Stimulated activated naive CD8-positive, alpha-beta T cell treated with anti-CD3 and anti-CD28 coated beads, Interleukin-15, Interleukin-2, amounts not matched to agents 100 ng/mL and 50 ng/mL, for 24 hours (primary cell): ENCODE results near the gene ARSD.

Experiments
- H3K27ac Mint-ChIP-seq: one replicate; pipeline ENCODE4 v1.8.0; 2021; ENCODE audit warnings: mild to moderate bottlenecking, mixed read lengths
- H3K27me3 Mint-ChIP-seq: one replicate; pipeline ENCODE4 v1.8.0; 2021; ENCODE audit warnings: mixed read lengths
- H3K36me3 Mint-ChIP-seq: one replicate; pipeline ENCODE4 v1.8.0; 2021; ENCODE audit warnings: low read depth, mixed read lengths
- H3K4me1 Mint-ChIP-seq: one replicate; pipeline ENCODE4 v1.8.0; 2021; ENCODE audit warnings: low read depth, mixed read lengths
- H3K4me3 Mint-ChIP-seq: one replicate; pipeline ENCODE4 v1.8.0; 2021; ENCODE audit warnings: mild to moderate bottlenecking, mixed read lengths
- H3K9me3 Mint-ChIP-seq: one replicate; pipeline ENCODE4 v1.8.0; 2021; ENCODE audit warnings: mixed read lengths

Gene ARSD

GRCh38 chrX:2889045-2889605 is 40.0 kb downstream of the ARSD start:
- Mint-ChIP-seq H3K4me3 (peak overlapping the region; percentile 76), H3K27ac (no peak overlapping the region), H3K27me3 (peaks cover 5% of the 10 kb centered on the region), H3K36me3 (no peaks in the 10 kb centered on the region), H3K4me1 (peaks cover 7% of the 10 kb centered on the region), H3K9me3 (no peaks in the 10 kb centered on the region)

- H3K27me3 Mint-ChIP-seq = peaks cover 5% of the 10 kb centered on the region
- no peaks in the 10 kb centered on the region for H3K9me3 Mint-ChIP-seq
- peaks cover 7% of the 10 kb centered on the region for H3K4me1 Mint-ChIP-seq
- H3K4me3 Mint-ChIP-seq = no peak overlapping the region
- H3K36me3 Mint-ChIP-seq = no peaks in the 10 kb centered on the region
- no peak overlapping the region for H3K27ac Mint-ChIP-seq
These were observed 40.8 kb downstream of the ARSD start for GRCh38 chrX:2888309-2888708.

- H3K36me3 Mint-ChIP-seq = no peaks in the 10 kb centered on the region
- no peak overlapping the region for H3K4me3 Mint-ChIP-seq
- no peaks in the 10 kb centered on the region for H3K9me3 Mint-ChIP-seq
- H3K4me1 Mint-ChIP-seq = peaks cover under 1% of the 10 kb centered on the region
- H3K27me3 Mint-ChIP-seq = peaks cover 10% of the 10 kb centered on the region
- no peak overlapping the region for H3K27ac Mint-ChIP-seq
These were observed 45.4 kb downstream of the ARSD start for GRCh38 chrX:2883770-2884169.

- H3K36me3 Mint-ChIP-seq = no peaks in the 10 kb centered on the region
- H3K27ac Mint-ChIP-seq = no peak overlapping the region
- peaks cover 5% of the 10 kb centered on the region for H3K27me3 Mint-ChIP-seq
- no peaks in the 10 kb centered on the region for H3K9me3 Mint-ChIP-seq
- no peaks in the 10 kb centered on the region for H3K4me1 Mint-ChIP-seq
- no peak overlapping the region for H3K4me3 Mint-ChIP-seq
These were observed 49.5 kb downstream of the ARSD start for GRCh38 chrX:2879670-2880069.

- no peak overlapping the region for H3K27ac Mint-ChIP-seq
- H3K9me3 Mint-ChIP-seq = no peaks in the 10 kb centered on the region
- no peaks in the 10 kb centered on the region for H3K4me1 Mint-ChIP-seq
- H3K4me3 Mint-ChIP-seq = no peak overlapping the region
- H3K27me3 Mint-ChIP-seq = peaks cover 5% of the 10 kb centered on the region
- no peaks in the 10 kb centered on the region for H3K36me3 Mint-ChIP-seq
These were observed 50.6 kb downstream of the ARSD start for GRCh38 chrX:2878563-2878962.

GRCh38 chrX:2875798-2876399 is 53.2 kb downstream of the ARSD start:
- H3K36me3 Mint-ChIP-seq = no peaks in the 10 kb centered on the region
- H3K9me3 Mint-ChIP-seq = no peaks in the 10 kb centered on the region
- peaks cover 5% of the 10 kb centered on the region for H3K27me3 Mint-ChIP-seq
- no peak overlapping the region for H3K4me3 Mint-ChIP-seq
- no peaks in the 10 kb centered on the region for H3K4me1 Mint-ChIP-seq
- no peak overlapping the region for H3K27ac Mint-ChIP-seq

GRCh38 chrX:2875136-2875481 is 54.0 kb downstream of the ARSD start:
- Mint-ChIP-seq H3K4me1 (no peaks in the 10 kb centered on the region), H3K27me3 (peaks cover 5% of the 10 kb centered on the region)

GRCh38 chrX:2874222-2875135 is 54.7 kb downstream of the ARSD start:
- no peaks in the 10 kb centered on the region for H3K4me1 Mint-ChIP-seq
- H3K36me3 Mint-ChIP-seq = no peaks in the 10 kb centered on the region
- no peak overlapping the region for H3K27ac Mint-ChIP-seq
- no peaks in the 10 kb centered on the region for H3K9me3 Mint-ChIP-seq
- H3K4me3 Mint-ChIP-seq = no peak overlapping the region
- no peaks in the 10 kb centered on the region for H3K27me3 Mint-ChIP-seq

More at GRCh38 chrX:2875136-2875481, 54.0 kb downstream of the ARSD start:
- H3K27ac Mint-ChIP-seq = no peak overlapping the region
- H3K4me3 Mint-ChIP-seq = no peak overlapping the region
- H3K9me3 Mint-ChIP-seq = no peaks in the 10 kb centered on the region
- H3K36me3 Mint-ChIP-seq = no peaks in the 10 kb centered on the region

GRCh38 chrX:2872671-2873277 is 56.4 kb downstream of the ARSD start:
- Mint-ChIP-seq H3K4me1 (no peaks in the 10 kb centered on the region), H3K9me3 (no peaks in the 10 kb centered on the region), H3K27ac (no peak overlapping the region), H3K4me3 (no peak overlapping the region), H3K27me3 (no peaks in the 10 kb centered on the region), H3K36me3 (no peaks in the 10 kb centered on the region)

GRCh38 chrX:2871831-2872230 is 57.3 kb downstream of the ARSD start:
- H3K9me3 Mint-ChIP-seq = no peaks in the 10 kb centered on the region
- H3K4me3 Mint-ChIP-seq = no peak overlapping the region
- no peaks in the 10 kb centered on the region for H3K27me3 Mint-ChIP-seq
- H3K27ac Mint-ChIP-seq = no peak overlapping the region
- H3K4me1 Mint-ChIP-seq = no peaks in the 10 kb centered on the region
- H3K36me3 Mint-ChIP-seq = no peaks in the 10 kb centered on the region

- Mint-ChIP-seq H3K36me3 (no peaks in the 10 kb centered on the region), H3K4me3 (no peak overlapping the region), H3K27ac (no peak overlapping the region), H3K4me1 (no peaks in the 10 kb centered on the region), H3K9me3 (no peaks in the 10 kb centered on the region), H3K27me3 (no peaks in the 10 kb centered on the region)
These were observed 58.5 kb downstream of the ARSD start for GRCh38 chrX:2870650-2871049.

- H3K36me3 Mint-ChIP-seq = no peaks in the 10 kb centered on the region
- no peaks in the 10 kb centered on the region for H3K27me3 Mint-ChIP-seq
- H3K4me1 Mint-ChIP-seq = no peaks in the 10 kb centered on the region
- H3K27ac Mint-ChIP-seq = no peak overlapping the region
- H3K9me3 Mint-ChIP-seq = no peaks in the 10 kb centered on the region
- no peak overlapping the region for H3K4me3 Mint-ChIP-seq
These were observed 61.9 kb downstream of the ARSD start for GRCh38 chrX:2867206-2867605.

GRCh38 chrX:2863646-2864045 is 65.5 kb downstream of the ARSD start:
- H3K27ac Mint-ChIP-seq = no peak overlapping the region
- no peaks in the 10 kb centered on the region for H3K9me3 Mint-ChIP-seq

GRCh38 chrX:2862404-2862803 is 66.7 kb downstream of the ARSD start:
- no peaks in the 10 kb centered on the region for H3K27me3 Mint-ChIP-seq
- H3K9me3 Mint-ChIP-seq = no peaks in the 10 kb centered on the region
- H3K27ac Mint-ChIP-seq = no peak overlapping the region
- no peaks in the 10 kb centered on the region for H3K36me3 Mint-ChIP-seq
- H3K4me1 Mint-ChIP-seq = no peaks in the 10 kb centered on the region
- H3K4me3 Mint-ChIP-seq = no peak overlapping the region

More at GRCh38 chrX:2863646-2864045, 65.5 kb downstream of the ARSD start:
- no peak overlapping the region for H3K4me3 Mint-ChIP-seq
- H3K4me1 Mint-ChIP-seq = no peaks in the 10 kb centered on the region
- no peaks in the 10 kb centered on the region for H3K36me3 Mint-ChIP-seq
- no peaks in the 10 kb centered on the region for H3K27me3 Mint-ChIP-seq

GRCh38 chrX:2859197-2859797 is 69.8 kb downstream of the ARSD start:
- Mint-ChIP-seq H3K4me1 (no peaks in the 10 kb centered on the region), H3K27ac (no peak overlapping the region), H3K4me3 (no peak overlapping the region), H3K36me3 (no peaks in the 10 kb centered on the region), H3K27me3 (no peaks in the 10 kb centered on the region), H3K9me3 (no peaks in the 10 kb centered on the region)
